Measurements from ENCODE around the gene RAB39A.

- TF ChIP-seq POLR2AphosphoS5 (IDR thresholded peaks at IDR 0.05; ENCODE audit: borderline replicate concordance, low read depth, low read length) (no peak), EZH2 (IDR thresholded peaks at IDR 0.05) (no peak)
Observed at GRCh38 chr11:107996006-107996776, 67.9 kb downstream of the RAB39A start.
